ENCODE data around the gene ITPKB.
"Not testable (repeated sequence)": the region's sequence is repeated elsewhere in the genome, so short reads cannot be mapped to it uniquely, and the experiment has no call there.

ITPKB gene

DNA sequence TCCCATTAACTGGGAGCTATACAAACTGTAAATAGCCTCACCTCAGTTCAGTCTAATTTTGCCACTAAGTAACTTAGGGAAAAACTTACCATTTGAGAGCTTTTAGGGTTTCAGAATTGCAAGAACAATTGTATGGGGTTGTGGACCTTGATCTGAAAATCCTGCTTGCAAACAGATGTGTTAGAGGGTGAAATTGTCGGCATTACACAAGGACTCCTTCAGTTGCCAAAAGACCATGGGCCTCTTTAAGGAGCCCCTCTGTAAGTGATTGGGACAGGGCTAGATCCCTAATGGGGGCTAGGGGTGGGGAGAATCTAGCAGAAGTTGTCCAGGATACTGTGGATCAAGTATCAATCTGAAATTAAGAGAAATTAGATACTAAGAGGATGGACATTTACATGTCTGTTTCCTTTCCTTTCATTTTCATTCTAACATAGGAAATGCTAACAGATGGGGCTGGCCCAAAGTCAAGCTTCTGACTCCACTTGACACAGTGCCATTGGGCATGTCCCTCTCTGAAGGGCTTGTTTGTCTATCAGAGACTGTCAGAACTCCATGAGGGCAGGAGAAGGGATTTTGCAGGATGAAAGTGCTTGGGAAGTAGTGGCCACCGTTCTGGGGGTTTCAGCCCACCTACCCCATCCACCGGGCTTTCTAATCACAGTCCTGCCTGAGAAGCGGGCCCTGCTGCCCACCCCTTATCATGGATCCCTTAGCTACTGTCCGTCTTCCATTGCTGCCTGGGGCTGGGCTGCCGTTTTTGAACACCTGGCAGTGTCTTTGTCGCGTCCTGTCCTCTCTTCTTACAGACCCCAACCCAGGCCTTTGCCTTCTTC lies 135.8 kb downstream of the ITPKB start:
- no peak for DNase-seq (ENCODE audit: low read depth, low spot score)

DNA sequence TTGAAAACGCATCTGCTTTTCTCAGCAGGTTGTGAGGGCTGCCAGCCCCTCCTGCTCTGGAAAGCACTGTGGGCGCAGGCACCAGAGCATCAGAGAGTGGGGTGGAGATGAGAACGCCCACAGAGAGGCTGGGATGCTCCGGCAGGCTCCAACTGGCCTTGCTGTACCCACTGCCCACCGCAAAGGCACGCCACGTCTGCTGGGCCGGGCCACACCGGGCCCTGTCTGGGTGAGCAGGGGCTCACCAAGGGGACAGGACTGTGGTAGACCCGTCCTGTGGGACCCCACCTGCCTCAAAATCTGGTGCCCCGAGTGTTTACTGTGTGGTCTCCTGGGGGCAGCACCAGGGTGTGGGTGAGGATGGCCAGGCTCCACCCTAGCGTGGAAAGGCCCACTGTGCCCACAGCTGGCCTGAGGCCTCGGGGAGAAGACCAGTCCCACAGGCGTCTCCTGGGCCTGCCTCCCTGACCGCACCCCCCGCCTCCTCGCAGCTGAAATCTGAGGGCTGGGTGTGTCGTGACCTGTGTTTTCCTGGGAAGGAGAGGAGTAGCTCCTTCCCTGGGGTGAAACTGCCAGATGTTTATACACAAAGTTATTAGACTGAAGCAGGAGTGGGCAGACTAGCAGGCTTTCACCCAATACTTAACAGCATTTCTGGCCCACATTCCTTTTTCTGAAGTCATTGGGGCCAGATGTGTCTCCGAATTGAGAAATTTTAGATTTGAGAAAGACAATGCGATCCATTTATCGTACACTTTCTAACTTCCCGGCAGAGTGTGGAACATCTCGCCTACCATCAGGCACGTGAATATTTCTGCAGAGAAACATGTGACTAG lies 136.7 kb downstream of the ITPKB start:
- no peak for DNase-seq (ENCODE audit: low read depth, low spot score)

DNA sequence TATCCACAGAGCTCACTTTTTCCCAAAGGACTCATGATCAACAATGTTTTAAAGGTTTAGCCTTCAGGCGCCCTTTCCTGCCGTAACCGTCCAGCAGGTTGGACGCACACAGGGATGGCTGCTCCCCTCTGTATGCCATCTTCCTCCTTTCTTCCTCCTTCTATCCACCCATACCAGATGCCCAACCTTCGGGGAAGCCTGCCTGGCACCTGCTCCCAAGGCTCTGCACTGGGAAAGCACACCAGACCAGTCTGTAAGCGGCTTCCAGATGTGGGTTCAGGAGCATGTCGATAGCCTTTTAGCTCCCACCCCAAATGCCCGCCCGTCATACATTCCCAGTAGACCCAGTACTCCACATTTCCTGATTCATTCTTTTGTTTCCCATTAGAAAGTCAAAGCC lies 137.6 kb downstream of the ITPKB start:
- no peak for DNase-seq (ENCODE audit: low read depth, low spot score)

DNA sequence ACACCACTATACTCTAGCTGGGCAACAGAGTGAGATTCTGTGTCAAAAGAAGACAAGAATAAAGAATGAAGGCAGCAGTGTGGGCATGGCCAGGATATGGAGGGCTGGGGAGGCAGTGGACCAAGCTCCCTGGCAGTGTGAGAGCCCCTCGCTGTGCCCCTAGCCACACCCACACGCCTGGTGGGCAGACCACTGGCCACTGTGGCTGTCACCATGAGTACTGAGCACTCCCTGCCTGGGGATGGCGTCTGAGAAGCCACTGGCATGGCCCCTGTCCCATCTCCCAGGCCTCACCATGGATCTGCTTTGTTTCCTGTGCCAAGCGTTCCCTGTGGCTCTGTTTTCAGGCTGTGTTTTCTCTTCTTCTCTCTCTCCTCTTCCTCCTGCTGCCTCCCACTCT lies 138.8 kb downstream of the ITPKB start:
- DNase-seq (ENCODE audit: low read depth, low spot score): no peak

DNA sequence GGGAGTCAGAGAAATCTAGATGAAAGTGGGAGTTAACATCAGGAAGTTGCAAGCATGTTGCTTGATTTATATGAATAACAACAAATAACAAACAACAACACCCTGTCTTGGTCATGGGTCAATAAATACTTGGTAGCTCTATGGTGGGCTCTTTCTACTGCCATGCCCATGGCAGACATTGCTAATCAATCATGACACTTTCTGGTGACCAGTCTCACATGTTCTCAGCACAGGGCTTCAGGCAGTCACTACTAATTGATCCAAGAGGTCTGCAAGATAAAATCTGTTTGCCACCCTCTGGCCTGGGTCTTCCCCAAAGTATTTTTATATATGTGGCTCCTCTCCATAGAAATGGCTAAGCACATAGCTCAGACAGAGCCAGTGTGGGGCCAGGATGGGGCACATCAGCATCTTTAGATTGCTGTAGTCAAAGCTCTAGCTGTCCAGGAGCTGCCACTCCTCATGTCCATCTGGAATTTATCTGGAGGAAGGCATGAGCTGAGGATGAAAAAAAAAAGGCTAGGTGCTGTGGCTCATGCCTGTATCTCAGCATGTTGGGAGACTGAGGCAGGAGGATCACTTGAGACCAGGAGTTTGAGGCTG lies 139.3 kb downstream of the ITPKB start:
- DNase-seq (ENCODE audit: low read depth, low spot score): no peak

DNA sequence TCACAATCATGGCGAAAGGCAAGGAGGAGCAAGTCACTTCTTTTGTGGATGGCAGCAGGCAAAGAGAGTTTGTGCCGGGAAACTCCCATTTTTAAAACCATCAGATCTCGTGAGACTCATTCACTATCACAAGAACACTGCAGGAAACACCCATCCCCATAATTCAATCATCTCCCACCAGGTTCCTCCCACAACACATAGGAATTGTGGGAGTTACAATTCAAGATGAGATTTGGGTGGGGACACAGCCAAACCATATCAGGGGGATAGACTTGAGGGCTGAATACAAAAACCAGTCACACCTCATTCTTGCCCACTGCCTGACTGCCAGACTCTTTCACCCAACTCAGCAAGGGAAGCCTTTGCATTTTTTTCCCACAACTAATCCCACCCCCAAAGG lies 140.1 kb downstream of the ITPKB start:
- not testable (repeated sequence) for DNase-seq (ENCODE audit: low read depth, low spot score)

DNA sequence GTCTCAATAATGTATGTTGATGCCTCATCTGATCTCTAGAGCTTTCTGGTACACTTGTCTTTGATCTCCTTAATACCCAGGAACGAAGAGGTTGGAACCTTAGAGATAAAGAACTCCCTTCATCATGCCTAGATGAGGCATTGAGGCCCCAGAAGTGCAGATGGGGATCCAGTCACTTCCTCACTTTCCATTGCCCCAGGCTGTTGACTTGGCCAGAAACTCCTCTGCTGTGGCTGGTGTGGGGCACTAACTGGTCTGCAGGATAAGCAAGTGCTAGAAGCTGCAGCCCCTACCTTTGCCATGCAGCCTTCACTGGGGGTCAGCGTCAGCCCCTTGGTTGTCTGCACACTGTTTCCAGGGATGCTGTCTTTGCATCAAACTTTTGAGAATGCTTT lies 140.6 kb downstream of the ITPKB start:
- DNase-seq (ENCODE audit: low read depth, low spot score): no peak

DNA sequence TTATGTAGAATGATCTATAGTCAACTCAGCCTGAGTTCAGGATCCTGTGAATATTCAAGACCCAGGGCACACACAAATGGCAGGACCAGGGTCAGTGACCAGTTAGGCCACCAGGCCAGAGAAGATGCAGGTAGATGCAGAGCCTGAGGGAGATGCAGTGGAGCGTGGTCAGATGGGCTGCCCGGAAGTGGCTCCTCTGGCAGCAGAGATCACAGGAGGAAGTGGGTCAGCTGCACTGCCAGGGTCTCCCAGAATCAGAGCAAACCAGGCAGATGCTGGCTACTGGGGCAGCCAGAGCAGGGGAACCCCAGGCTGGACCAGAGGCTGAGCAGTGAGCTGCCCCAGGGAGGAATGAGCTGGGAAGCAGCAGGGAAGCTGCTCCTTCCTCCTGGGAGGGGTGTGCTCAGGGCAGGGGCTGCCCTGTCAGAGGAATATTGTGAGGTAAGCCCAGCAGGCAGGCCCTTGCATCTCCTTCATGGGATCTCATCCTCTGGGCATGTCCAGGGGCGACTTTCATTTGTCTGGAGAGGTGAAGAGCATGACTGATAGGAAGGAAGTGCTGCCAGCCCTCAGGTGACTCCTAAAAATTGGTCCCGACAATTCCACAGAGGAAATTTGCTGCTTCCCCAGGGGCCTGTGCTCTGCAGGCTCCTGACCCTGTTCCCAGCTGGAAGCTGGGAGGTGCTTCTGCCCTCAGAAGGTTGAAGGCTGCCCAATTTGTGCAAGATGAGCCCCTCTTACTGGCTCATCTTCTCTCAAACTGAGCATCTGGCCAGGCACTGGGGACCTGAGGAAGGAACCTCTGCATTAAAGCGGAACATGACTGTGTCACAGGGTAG lies 141.2 kb downstream of the ITPKB start:
- no peak for DNase-seq (ENCODE audit: low read depth, low spot score)

DNA sequence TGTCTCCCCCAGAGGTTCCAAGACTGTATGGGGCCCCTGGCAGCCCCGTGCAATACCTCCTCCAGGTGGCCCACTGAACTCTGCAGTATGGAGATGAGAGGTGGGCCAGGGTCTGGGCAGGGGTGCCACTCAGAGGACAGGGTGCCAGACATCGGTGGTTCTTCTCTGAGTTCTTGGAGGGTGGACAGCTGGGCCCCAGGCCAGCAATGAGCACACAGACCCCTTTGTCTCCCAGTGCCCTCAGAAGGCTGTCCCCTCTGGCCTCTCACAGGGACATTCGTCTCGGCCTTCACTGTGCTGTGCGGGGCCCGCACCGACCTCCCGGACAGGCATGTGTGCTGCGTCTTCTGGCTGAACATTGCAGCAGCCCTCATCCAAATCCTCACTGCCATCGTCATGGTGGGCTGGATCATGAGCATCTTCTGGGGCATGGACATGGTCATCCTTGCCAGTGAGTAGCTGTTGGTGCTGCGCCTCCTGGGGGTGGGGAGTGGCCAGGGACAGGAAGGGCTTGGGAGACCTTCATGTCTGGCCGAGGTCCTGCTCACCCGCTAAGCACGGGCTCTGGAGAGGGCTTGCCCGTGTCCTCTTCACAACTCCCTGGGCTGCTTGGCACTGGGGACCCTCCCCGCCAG lies 142.4 kb downstream of the ITPKB start:
- no peak for DNase-seq (ENCODE audit: low read depth, low spot score)

DNA sequence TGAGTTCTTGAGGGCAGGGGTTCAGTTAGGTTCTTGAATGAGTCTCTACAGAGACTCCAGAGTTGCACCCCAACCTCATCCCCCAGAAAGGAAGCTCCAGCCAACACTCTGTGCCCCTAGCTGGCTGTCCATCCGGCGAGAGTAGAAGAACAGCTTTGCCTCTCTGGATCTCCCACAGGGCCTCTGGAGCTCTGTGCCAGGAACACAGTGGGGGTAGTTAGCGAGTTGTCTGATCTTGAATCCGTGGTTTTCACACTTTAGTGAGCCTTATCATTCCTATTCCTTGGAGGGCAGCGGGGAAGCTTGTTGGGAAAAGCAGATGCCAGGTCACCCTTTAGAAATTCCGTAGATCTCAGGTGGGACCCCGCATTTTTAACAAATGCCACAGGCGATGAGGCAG lies 145.5 kb downstream of the ITPKB start:
- DNase-seq (ENCODE audit: low read depth, low spot score): no peak

DNA sequence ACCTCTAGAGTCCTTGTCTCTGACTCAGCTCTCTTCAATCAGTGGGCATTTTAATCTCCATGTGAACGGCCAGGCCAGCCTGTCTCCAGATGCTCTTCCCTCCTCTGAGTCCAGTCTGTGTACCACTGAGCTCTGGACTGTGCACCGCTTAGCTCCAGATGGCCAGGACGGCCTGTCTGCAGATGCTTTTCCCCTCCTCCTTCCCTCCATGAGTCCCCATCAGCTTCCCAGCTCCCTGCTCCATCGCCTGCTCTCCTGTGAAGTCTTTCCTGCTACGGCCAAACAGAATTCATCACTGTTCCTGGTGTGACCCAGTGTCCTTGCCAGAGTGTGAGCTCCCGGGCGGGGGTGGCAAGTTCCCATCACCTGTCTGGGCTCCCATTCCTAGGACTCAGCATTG lies 148.5 kb downstream of the ITPKB start:
- DNase-seq (ENCODE audit: low read depth, low spot score): no peak

DNA sequence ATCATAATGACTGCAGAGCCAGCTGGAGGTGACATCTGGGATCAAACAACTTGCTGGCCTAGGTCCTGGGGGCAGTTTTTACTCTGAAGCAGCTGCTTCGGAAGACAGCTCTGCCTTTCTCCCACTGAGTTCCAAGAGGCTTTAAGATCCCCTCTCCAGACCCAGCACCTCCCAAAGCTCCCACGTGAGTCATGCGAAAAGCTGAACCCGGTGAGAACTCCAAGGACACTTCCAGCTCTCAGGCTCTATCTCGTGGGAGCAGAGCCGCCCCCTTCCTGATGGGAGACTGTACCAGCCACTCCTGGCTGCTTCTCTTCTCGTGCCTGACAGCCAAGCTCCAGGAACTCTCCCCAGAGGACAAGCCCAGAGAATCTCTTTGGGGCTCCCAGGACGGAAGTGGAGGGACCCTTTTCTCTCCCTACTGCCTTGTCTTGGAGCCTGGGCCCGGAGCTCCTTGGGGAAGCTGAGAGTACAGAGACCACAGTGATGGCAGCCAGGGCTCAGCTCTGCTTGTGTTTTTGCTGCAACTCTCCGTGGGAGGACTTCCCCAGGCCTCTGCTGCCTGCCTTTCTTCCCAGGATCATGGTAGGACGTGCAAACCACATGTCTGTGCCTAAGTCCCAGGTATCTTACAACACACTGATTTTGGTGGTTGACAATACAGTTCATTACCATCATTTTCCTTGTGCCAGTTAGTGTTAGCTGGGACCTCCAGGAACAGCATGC lies 149.9 kb downstream of the ITPKB start:
- DNase-seq (ENCODE audit: low read depth, low spot score): no peak

DNA sequence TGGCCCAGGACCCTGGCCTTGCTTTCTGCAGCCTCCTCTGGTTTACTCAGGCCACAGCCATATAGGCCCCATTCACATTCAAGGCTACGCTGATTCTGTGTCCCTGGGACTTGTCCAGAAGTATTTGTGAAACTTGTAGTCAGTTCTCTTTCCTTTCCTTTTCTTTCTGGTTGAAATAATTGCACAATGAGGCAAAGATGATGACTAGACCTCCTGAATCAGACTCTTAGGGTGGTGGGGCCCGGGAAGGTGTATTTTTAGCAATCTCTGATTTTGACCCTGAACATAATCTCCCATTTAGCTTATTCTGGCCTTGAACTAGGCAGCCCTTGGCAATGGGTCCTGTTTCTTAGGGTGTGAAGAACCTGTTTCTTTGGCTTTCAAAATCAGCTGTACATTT lies 150.6 kb downstream of the ITPKB start:
- DNase-seq (ENCODE audit: low read depth, low spot score): no peak

DNA sequence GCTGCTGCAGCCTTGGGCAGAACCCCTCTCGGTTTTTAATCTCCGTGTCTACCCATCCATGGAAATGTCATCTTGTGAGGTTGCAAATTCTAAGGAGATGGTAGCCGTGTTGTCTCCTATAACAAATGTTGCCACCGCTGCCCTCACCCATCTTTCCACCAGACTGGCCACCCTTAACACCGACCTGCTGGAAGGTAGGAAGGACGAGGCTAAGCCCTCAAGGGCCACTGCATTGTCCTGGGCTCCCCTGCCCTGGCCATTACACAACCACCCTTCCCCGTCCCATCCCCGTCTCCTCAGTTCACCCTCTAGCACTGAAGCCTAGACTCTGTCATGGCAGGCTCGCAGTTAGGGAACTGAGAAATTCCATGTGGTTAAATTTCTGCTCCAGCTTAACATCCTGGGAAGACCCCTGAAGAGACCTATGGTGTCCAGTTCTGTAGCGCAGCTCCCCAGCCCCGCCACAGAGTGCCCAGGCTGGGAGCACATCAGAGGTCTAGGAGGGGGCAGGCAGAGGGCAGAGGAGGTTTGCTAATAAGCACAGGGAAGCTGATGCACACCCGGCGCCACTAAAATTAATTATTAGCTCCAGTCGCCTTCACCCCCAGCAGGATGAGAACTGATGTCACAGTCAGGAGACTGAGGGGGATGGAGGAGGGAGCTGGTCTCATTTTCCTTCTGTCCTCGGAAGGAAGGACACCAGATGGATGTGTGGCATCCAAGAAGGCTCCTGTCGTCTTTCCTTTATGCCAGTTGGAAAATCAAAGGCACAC lies 152.2 kb downstream of the ITPKB start:
- no peak for DNase-seq (ENCODE audit: low read depth, low spot score)

DNA sequence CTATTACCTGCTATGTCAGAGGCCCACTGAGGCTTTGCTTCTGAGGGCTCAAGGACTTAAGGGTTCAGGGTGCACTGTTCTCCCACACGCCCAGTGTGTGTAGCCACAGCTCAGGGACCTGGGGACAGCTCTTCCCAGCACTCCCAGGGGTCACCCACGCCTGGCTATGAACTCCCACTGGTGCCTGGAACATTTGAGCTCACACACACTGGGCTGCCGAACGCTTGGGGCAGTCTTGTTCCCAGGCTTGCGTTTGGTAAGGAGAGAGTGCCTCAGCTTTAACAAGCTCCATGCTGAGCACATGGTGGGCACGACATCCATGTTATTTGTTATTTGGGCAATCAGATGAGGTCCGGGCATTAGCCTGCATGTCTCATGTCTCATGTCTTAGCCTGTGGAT lies 153.0 kb downstream of the ITPKB start:
- DNase-seq (ENCODE audit: low read depth, low spot score): no peak

DNA sequence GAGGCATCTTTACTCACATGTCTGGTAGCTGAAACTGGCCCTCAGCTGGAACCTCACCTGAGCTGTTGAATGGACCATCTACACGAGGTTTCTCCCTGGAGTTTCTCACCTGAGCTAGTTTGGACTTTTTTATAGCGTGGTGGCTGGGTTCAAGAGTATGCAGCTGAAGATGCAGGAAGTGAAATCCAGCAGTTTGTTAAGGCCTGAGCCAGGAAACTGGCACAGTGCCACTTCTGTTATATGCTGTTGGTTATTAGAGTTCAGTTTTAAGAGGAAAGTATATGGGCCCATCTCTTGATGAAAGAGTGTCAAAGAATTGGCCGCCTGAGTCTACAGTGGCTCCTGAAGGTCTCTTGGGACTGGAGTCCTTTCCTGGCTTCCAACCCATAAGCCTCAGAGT lies 154.9 kb downstream of the ITPKB start:
- no peak for DNase-seq (ENCODE audit: low read depth, low spot score)

DNA sequence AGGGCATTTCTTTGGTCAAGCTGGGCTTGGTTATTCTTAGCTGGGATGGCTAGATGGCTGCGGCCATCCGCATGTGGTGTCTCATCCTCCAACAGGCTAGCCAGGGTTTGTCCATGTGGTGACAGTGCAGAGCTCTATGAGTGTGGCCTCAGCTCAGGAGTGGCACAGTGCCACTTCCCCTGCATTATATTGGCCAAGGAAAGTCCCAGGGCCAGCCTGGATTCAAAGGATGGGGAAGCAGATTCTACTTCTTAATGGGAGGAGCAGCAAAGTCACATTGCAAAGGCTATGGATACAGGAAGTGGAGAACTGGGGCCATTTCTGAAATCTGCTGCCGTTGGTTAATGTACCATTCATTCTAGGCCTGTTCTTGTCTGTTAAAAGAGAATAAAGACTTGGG lies 156.1 kb downstream of the ITPKB start:
- DNase-seq (ENCODE audit: low read depth, low spot score): no peak

All from activated CD4-positive, CD25-positive, alpha-beta regulatory T cell treated with anti-CD3 and anti-CD28 coated beads, Interleukin-2, amount 50 U/mL, for 16 hours (primary cell).